Activated naive CD4-positive, alpha-beta T cell (primary cell): ENCODE measurements around the gene ARRDC1.
A peak's percentile ranks its signal among the peaks of the same experiment; 100 is the strongest.
"Not testable (repeated sequence)": the region's sequence is repeated elsewhere in the genome, so short reads cannot be mapped to it uniquely, and the experiment has no call there.

Experiments
- DNase-seq, 4 experiments: peaks; one replicate each; lab custom pipeline; 2025; lab: John Stamatoyannopoulos, UW

The ARRDC1 gene

DNA sequence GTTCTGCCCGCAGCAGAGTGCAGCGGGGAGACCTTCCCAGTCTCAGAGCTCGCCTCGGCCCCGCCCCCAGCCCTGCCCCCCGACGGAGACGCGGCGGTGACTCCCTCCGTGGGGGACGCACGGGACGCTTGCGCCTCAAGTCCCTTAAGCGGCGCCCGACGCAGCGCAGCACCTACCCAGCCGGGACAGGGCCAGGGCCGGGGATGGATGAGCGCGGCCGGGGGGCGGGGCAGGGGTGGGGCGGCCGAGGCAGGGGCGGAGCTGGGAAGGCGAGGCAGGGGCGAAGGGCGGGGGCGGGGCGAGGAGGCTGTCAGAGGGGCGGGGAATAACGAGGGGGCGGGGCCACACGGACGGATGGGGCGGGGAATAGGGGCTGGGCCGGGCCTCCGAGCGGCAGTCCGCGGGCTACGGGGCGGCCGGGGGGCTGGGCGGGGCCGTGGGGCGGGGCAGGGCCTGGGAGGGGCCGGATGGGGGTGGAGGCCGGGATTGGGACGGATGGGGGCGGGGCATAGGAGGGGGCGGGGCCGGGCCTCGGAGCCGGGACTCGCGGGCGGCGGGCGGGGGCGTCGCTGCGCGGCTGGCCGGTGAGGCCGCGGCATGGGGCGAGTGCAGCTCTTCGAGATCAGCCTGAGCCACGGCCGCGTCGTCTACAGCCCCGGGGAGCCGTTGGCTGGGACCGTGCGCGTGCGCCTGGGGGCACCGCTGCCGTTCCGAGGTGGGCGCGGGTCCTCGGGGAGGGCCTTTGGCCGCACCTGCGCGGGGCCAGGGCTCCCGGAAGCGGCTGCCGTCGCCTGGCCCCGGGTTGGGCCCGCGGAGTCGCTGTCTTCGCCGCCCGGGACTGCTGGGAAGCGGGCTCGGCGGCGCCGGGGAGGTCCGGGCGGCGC is at the start of gene ARRDC1:
Gene ARRDC1, plus strand, starts transcription at position 566 of the 884 bp plus-strand sequence. Its CDS starts 32 bp downstream, at position 598.
- peak; percentile 93 to 100 (median 95) for DNase-seq

GRCh38 chr9:137556069-137556838 is 49.2 kb upstream of the ARRDC1 start:
- no peak for DNase-seq

DNA sequence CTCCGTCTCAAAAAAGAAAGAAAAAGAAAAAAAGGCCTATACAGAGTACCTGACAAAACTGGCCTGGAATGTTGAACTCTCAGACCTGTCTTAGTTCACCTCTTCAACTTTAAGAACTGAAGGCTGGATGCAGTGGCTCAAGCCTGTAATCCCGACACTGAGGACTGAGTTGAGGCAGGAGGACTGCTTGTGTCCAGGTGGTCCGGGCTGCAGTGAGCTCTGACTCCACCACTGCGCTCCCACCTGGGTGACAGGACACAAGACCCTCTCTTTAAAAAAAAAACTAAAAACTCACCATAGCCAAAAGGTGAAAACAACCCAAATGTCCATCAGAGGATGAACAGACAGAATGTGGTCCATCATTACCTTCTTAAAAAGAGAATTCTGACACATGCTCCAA is 47.4 kb upstream of the ARRDC1 start:
- no peak for DNase-seq

DNA sequence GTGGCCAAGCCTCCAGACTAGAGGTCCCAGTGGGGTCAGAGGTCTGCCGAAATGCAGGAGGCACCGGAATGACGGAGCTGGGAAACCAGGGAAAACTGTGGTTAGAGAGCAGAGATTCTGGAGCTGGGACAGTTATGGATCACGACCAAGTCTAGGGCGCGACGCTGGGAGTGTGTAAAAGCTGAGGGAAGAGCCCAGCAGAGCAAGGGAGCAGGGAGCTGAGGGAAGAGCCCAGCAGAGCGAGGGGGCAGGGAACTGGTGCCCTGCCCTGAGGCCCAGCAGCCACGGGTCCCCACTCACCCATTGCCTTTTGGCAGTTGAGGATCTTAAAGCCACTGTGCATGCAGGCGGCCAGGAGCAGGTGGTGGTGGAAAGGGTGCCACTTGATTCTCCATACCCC is 41.4 kb upstream of the ARRDC1 start:
- DNase-seq: no peak

GRCh38 chr9:137564817-137565411 is 40.6 kb upstream of the ARRDC1 start:
- no peak for DNase-seq

DNA sequence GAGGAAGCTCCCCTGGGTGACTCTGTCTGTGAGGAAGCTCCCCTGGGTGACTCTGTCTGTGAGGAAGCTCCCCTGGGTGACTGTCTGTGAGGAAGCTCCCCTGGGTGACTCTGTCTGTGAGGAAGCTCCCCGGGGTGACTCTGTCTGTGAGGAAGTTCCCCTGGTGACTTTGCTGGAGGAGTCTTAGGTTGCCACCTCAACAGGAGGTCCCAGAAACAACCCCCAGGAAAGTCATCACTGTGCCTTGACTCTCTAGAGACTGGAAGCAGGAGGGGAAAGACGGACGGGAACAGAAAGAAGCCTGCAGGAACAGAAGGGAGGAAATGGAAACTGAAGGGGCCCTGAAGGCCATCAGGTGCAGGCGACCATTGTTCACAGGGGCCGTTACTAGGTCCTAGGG is 37.0 kb upstream of the ARRDC1 start:
- DNase-seq: not testable (repeated sequence)

- DNase-seq: no peak
These were observed 35.8 kb upstream of the ARRDC1 start for GRCh38 chr9:137569609-137570203.

GRCh38 chr9:137570566-137570965 is 34.9 kb upstream of the ARRDC1 start:
- no peak for DNase-seq

- no peak for DNase-seq
These were observed 31.3 kb upstream of the ARRDC1 start for GRCh38 chr9:137574192-137574591.

- DNase-seq: no peak
These were observed 30.1 kb upstream of the ARRDC1 start for GRCh38 chr9:137575364-137575715.

GRCh38 chr9:137575716-137576411 is 29.6 kb upstream of the ARRDC1 start:
- DNase-seq: no peak

GRCh38 chr9:137578518-137579258 is 26.8 kb upstream of the ARRDC1 start, which contains the start of gene DPH7:
Gene DPH7 (minus strand): TSS chr9:137578925. CDS start chr9:137578777, 148 bp downstream.
- peak; percentile 87 to 98 (median 94) for DNase-seq

- DNase-seq: no peak
These were observed 26.3 kb upstream of the ARRDC1 start for GRCh38 chr9:137579259-137579604.

DNA sequence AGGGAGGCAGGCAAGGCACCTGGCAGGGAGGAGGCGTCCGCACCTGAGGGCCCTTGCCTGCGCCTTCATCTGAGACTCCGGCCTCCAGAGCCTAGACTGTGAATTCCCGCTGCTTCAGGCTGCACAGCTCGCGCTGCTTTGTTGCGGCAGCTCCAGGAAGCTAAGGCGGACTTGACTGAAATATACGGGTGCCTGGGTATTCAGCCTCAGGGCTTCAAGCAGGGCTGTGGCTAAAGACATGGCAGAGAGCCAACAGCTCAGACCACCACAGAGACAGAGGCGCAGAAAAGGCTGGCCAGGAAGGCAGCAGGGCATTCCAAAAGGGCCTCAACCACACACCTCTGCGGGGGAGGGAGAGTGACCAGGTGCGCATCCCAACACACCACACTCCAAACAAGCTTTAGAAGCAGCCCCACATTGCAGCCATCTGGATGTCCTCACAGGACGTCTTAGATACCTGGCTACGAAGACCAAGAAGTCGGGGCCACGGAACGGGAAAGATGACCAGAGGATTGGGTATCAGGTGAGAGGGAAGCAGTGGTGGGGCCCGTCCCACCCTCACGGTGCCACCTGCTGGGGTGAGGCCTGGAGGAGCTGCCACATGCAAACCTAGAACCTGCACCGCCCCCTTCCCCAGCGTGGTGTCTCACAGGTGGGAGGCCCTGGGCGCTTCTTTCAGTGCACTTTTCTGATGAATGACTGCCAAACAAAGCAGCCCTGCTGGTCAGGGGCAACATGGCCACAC is 25.1 kb upstream of the ARRDC1 start:
- DNase-seq: no peak

DNA sequence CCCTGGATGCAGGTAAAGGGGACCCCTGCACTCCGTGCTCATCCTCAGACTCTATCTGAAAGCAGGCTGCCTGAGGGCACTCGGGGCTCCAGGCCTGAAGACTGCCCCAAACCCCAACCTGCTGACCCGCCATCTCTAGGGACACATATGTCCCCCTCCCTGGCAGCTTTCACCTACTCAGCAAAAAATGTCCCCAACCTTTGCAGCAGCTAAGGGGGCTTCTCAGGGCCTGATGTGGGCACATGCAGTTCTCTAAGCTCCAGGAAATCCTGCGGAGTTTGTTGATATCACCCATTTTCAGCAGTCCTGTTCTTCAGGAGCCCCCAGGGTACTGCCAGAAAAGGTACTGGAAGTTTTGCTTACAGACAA is 24.5 kb upstream of the ARRDC1 start:
- no peak for DNase-seq

DNA sequence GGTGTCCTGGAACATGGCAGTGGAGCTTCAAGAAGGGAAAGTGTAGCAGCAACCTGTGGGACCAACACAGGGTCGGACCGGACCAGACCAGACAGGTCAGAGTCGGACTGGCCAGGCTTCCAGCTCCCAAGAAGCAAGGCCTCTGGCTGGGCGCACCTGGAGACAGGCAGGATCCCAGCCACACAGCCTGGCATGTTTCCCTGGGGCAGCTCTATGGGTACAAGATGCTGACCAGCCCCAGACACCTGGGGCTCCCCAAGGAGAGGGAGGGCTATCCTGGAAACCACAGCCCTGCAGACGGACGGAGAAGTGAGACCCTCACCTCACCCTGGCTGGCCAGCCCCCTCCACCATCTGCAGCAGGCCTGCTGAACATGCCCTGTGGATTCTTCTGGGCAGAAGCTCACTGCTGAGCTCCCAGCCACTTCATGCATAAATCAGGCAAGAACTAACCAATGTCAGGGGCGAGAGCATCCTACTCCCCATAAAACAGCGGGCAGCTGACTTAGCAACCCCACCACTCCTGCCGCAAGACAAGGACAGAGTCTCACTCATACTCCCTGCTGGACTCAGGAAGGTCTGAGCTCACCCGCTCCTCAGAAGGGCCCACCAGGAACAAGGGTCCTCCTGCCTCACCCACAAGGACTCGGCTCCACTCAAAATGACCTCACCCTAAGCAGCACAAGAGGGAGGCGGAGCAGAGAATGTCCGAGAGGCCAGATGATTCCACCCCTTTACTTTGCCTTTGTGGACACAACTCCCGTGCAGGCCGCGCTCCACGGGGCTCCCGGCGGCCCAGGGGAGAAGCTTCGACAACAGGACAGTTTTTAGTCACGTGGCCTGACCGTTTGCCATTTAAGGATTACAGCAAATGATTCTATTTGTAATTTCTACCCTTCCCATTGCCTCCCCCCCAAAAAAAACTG is 23.9 kb upstream of the ARRDC1 start:
- no peak for DNase-seq

GRCh38 chr9:137582286-137582860 is 23.1 kb upstream of the ARRDC1 start:
- no peak for DNase-seq

DNA sequence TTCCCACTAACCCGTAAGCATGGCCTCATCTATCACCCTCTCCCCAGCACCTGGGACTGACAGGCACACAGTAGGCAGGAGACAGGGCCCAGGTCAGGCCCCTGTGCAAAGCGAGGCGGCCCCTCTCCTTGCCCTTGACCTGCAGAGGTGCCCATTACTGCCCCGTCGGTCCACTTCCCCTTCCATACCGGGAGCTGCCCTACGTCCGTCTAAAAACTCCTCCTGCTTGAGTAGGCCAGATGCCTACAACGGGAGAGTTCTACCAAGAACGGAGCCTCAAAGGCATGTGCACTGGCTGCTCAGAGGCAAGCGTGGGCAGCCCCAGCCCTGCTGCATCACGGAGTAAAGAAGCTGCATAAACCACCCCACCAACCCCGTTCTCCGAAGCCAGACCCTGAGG is 22.1 kb upstream of the ARRDC1 start:
- no peak for DNase-seq

DNA sequence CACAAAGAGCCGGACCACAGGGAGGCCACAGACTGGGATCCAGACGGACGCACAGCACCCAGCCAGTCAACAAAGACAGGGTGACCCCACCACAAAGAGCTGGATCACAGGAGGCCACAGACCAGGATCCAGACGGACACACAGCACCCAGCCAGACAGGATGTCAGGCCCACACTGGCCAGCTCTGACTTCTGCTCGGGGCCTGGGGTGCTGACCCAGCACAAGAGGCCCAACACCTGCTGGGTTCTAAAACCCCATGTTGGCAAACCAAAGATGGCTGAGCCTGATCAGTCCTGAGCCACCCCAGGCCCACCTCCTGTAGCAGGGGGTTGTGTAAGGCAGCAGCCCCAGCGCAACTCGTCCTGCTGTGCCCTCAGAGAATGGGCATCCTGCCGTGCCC is 21.5 kb upstream of the ARRDC1 start:
- DNase-seq: no peak
